ENCODE data around the gene DGLUCY. TPM values are rescaled to one million over a fixed set of nuclear protein-coding genes. Genes with fewer than 3 reads are reported as not detected.

DGLUCY gene
- polyA plus RNA-seq, 1 experiment = 22.1 TPM

- no peak for DNase-seq (ENCODE audit: low read depth, low spot score)
- ChIA-PET CTCF (interaction anchor here (1.5 kb wide), 1 partner anchor 49 kb away, joined by 4 read pairs; no protein-coding TSS in a partner anchor), POLR2A (no interaction called here)
- H3K27ac ChIP-seq (ENCODE audit: low read depth, low read length) = no peak overlapping the region
- H3K9me3 ChIP-seq (ENCODE audit: control insufficient read depth, insufficient read depth, low read length) = peaks cover 16% of the 10 kb centered on the region; the same call in 1 of the 2 replicates
- no peak for TF ChIP-seq CTCF (IDR thresholded peaks at IDR 0.05; ENCODE audit: low read depth, low read length)
- no peak overlapping the region for H3K4me3 ChIP-seq (ENCODE audit: low read depth, low read length)
- no peaks in the 10 kb centered on the region for H3K27me3 ChIP-seq (ENCODE audit: control insufficient read depth, insufficient read depth, low read length)
Measured at GRCh38 chr14:91238085-91238484, 124.2 kb downstream of the DGLUCY start.

GRCh38 chr14:91238661-91239060, 124.8 kb downstream of the DGLUCY start:
- H3K4me3 ChIP-seq (ENCODE audit: low read depth, low read length) = no peak overlapping the region
- no peak for TF ChIP-seq CTCF (IDR thresholded peaks at IDR 0.05; ENCODE audit: low read depth, low read length)
- DNase-seq (ENCODE audit: low read depth, low spot score) = no peak
- no peak overlapping the region for H3K27ac ChIP-seq (ENCODE audit: low read depth, low read length)
- H3K27me3 ChIP-seq (ENCODE audit: control insufficient read depth, insufficient read depth, low read length) = no peaks in the 10 kb centered on the region
- ChIA-PET CTCF (interaction anchor here (0.5 to 1.5 kb wide), 3 partner anchors 45 to 65 kb away, joined by 3 to 9 read pairs (median 4); no protein-coding TSS in a partner anchor), POLR2A (no interaction called here)
- peaks cover 12% of the 10 kb centered on the region; the same call in 1 of the 2 replicates for H3K9me3 ChIP-seq (ENCODE audit: control insufficient read depth, insufficient read depth, low read length)

GRCh38 chr14:91241863-91242262, 128.0 kb downstream of the DGLUCY start:
- Histone ChIP-seq H3K9me3 (ENCODE audit: control insufficient read depth, insufficient read depth, low read length) (no peaks in the 10 kb centered on the region), H3K27me3 (ENCODE audit: control insufficient read depth, insufficient read depth, low read length) (no peaks in the 10 kb centered on the region), H3K27ac (ENCODE audit: low read depth, low read length) (no peak overlapping the region), H3K4me3 (ENCODE audit: low read depth, low read length) (no peak overlapping the region)
- no peak for TF ChIP-seq CTCF (IDR thresholded peaks at IDR 0.05; ENCODE audit: low read depth, low read length)
- ChIA-PET CTCF (no interaction called here), POLR2A (no interaction called here)
- no peak for DNase-seq (ENCODE audit: low read depth, low spot score)

- Histone ChIP-seq H3K27ac (ENCODE audit: low read depth, low read length) (no peak overlapping the region), H3K9me3 (ENCODE audit: control insufficient read depth, insufficient read depth, low read length) (no peaks in the 10 kb centered on the region), H3K4me3 (ENCODE audit: low read depth, low read length) (no peak overlapping the region), H3K27me3 (ENCODE audit: control insufficient read depth, insufficient read depth, low read length) (no peaks in the 10 kb centered on the region)
- ChIA-PET POLR2A (no interaction called here), CTCF (interaction anchor here (2.7 kb wide), 1 partner anchor 65 kb away, joined by 11 read pairs; no protein-coding TSS in a partner anchor)
- DNase-seq (ENCODE audit: low read depth, low spot score) = no peak
- TF ChIP-seq CTCF (IDR thresholded peaks at IDR 0.05; ENCODE audit: low read depth, low read length) = no peak
Measured at GRCh38 chr14:91242635-91243034, 128.8 kb downstream of the DGLUCY start.

GRCh38 chr14:91243074-91243471, 129.2 kb downstream of the DGLUCY start:
- no peak overlapping the region for H3K4me3 ChIP-seq (ENCODE audit: low read depth, low read length)
- no peak overlapping the region for H3K27ac ChIP-seq (ENCODE audit: low read depth, low read length)

More at GRCh38 chr14:91243074-91243471, 129.2 kb downstream of the DGLUCY start:
- no peak for TF ChIP-seq CTCF (IDR thresholded peaks at IDR 0.05; ENCODE audit: low read depth, low read length)
- no peaks in the 10 kb centered on the region for H3K9me3 ChIP-seq (ENCODE audit: control insufficient read depth, insufficient read depth, low read length)
- ChIA-PET CTCF (interaction anchor here (2.7 kb wide), 1 partner anchor 66 kb away, joined by 11 read pairs; no protein-coding TSS in a partner anchor), POLR2A (interaction anchor here (0.9 kb wide), 1 partner anchor 94 kb away, joined by 3 read pairs; no protein-coding TSS in a partner anchor)
- H3K27me3 ChIP-seq (ENCODE audit: control insufficient read depth, insufficient read depth, low read length) = no peaks in the 10 kb centered on the region
- DNase-seq (ENCODE audit: low read depth, low spot score) = no peak
